Adrenal gland (tissue), 12 donors: ENCODE data around the gene B4GALT1. TPM values are rescaled to one million over a fixed set of nuclear protein-coding genes. Genes with fewer than 3 reads are reported as not detected.

Experiments
- DNase-seq, 7 donors: peaks; one replicate each; pipeline ENCODE4 v3.0.0-alpha.2; 2019 to 2020
- H3K27ac ChIP-seq, 5 donors: fragments of 200-600 bp; sonication (generic) in 4 of 5; 1 replicate in 3 of 5; 2 replicates in 2 of 5; pipeline versions ENCODE4 v1.5.1 to v1.8.0; 2016 to 2020; ENCODE audit warnings: mild to moderate bottlenecking in 1 of 5
- H3K27me3 ChIP-seq: fragments of 200-600 bp; 2 replicates; pipeline ENCODE4 v1.8.0; 2021
- H3K36me3 ChIP-seq, 2 donors: fragments of 200-600 bp; replicated peaks in 1 of 2; 1 replicate in 1 of 2; 2 replicates in 1 of 2; pipeline versions ENCODE4 v1.5.1 to v1.8.0; 2018 to 2022
- H3K4me1 ChIP-seq, 2 donors: fragments of 200-600 bp; replicated peaks in 1 of 2; 1 replicate in 1 of 2; 2 replicates in 1 of 2; pipeline versions ENCODE4 v1.5.1 to v1.8.0; 2018 to 2021
- H3K4me3 ChIP-seq, 4 donors: fragments of 200-600 bp; sonication (generic) in 3 of 4; one replicate each; pipeline ENCODE4 v1.5.1; 2016 to 2018
- H3K9me3 ChIP-seq, 3 donors: fragments of 200-600 bp; sonication (generic) in 1 of 3; replicated peaks in 1 of 3; 1 replicate in 2 of 3; 2 replicates in 1 of 3; pipeline versions ENCODE4 v1.5.1 to v1.8.0; 2016 to 2021
- POLR2A ChIP-seq, 2 donors: fragments of 450-650 bp; IDR thresholded peaks; one replicate each; pipeline ENCODE4 v1.6.1; 2017; ENCODE audit warnings: antibody characterized with exemption in 2 of 2, mild to moderate bottlenecking in 2 of 2, moderate library complexity in 1 of 2
- WGBS, 4 donors: extraction: QIAGEN DNeasy Blood & Tissue Kit in 2 of 4; methylation state at CpG; one replicate each; pipeline versions ENCODE4 v1.1.5 to v1.1.7; 2013 to 2017; 5-methylcytosine and 5-hydroxymethylcytosine counted together
- intact Hi-C, 2 donors: fragments of 100-400 bp; cut with DNase I; formaldehyde crosslinking; loops; one replicate each; pipeline versions ENCODE4 v1.14.1 to v1.15.0; 2022 to 2023
- polyA plus RNA-seq, 3 donors: library from polyadenylated mRNA; stranded (reverse); fragments of 200-250 nt in 2 of 3; fragments of 350-450 nt in 1 of 3; fragmentation: Illumina TruSeq in 1 of 3; extraction: RNeasy Lipid Tissue Mini Kit (QIAGEN cat#74804) in 1 of 3; gene quantifications; one replicate each; pipeline ENCODE4 v1.2.3, GENCODE V29; 2013 to 2014
- total RNA-seq, 9 donors: library from RNA; depleted of rRNA in 4 of 9; stranded (reverse); fragments of >200 nt in 4 of 9; fragments of 120-200 nt in 1 of 9; fragmentation: NEBNext Ultra II Directional in 1 of 9; extraction: Animal tissue kit (Norgen Biotek cat#: 25700) in 1 of 9; gene quantifications; one replicate each; pipeline versions ENCODE4 v1.1.0 to v1.2.4, GENCODE V29; 2013 to 2023
- TF ChIP-seq, protein P1 (sequence below), 6 experiments: fragments of 450-650 bp in 4 of 6; fragments of 200-600 bp in 2 of 6; sonication (generic) in 1 of 6; IDR thresholded peaks; 1 replicate in 5 of 6; 2 replicates in 1 of 6; pipeline versions ENCODE4 v1.5.1 to v1.8.0; 2016 to 2021; ENCODE audit warnings: antibody characterized with exemption in 6 of 6, mild to moderate bottlenecking in 2 of 6, moderate library complexity in 1 of 6
- donor health status: healthy with polysubstance abuse.
- donor health status: Bipolar disorder and iron deficiency.
- donor health status: DM: yes; HTN: yes; CAD: no.
- donor health status: DM: no; HTN: no; CAD: no.
- donor health status: DM: no; HTN: no; CAD: no.
- donor health status: DM: yes; HTN: yes; CAD: no.

The B4GALT1 gene
- total and polyA plus RNA-seq, 12 donors: 18.7 to 117 (median 62.7) TPM

DNA sequence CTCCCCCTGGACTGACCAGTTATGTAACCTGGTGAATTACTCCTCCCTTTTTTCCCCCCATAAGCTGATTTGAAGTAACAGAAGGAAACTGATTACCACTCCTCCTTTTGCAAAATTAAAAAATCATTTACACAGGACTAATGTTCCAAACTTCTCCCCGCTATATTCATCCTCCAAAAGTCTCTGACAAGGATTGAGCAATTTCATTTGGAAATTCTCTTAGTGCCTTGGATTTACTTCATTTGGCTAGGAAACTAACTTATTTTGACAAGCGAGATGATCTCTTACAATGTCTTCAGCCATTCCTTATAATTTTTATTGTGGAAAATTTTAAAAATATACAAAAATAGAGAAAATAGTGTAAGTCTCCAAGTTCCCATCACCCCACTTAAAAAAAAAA, 15.4 kb upstream of the B4GALT1 start:
- H3K4me3 ChIP-seq: no peak overlapping the region
- 86 to 92% (median 87%) methylated on average over 2 of the region's 2 CpGs for WGBS, 4 donors
- TF ChIP-seq POLR2A (IDR thresholded peaks at IDR 0.05): no peak
- TF ChIP-seq, protein P1, sequence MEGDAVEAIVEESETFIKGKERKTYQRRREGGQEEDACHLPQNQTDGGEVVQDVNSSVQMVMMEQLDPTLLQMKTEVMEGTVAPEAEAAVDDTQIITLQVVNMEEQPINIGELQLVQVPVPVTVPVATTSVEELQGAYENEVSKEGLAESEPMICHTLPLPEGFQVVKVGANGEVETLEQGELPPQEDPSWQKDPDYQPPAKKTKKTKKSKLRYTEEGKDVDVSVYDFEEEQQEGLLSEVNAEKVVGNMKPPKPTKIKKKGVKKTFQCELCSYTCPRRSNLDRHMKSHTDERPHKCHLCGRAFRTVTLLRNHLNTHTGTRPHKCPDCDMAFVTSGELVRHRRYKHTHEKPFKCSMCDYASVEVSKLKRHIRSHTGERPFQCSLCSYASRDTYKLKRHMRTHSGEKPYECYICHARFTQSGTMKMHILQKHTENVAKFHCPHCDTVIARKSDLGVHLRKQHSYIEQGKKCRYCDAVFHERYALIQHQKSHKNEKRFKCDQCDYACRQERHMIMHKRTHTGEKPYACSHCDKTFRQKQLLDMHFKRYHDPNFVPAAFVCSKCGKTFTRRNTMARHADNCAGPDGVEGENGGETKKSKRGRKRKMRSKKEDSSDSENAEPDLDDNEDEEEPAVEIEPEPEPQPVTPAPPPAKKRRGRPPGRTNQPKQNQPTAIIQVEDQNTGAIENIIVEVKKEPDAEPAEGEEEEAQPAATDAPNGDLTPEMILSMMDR (IDR thresholded peaks at IDR 0.05): no peak
- no peaks in the 10 kb centered on the region for H3K9me3 ChIP-seq
- H3K36me3 ChIP-seq: no peaks in the 10 kb centered on the region
- no peak overlapping the region for H3K27ac ChIP-seq
- DNase-seq: no peak
- H3K4me1 ChIP-seq: peaks cover 0 to 9% of the 10 kb centered on the region in 2 donors
- intact Hi-C loops: loop anchor here in 1 of 2 donors (5.0 kb wide), 1 partner anchor 35 kb away; no protein-coding TSS in a partner anchor
- no peaks in the 10 kb centered on the region for H3K27me3 ChIP-seq

DNA sequence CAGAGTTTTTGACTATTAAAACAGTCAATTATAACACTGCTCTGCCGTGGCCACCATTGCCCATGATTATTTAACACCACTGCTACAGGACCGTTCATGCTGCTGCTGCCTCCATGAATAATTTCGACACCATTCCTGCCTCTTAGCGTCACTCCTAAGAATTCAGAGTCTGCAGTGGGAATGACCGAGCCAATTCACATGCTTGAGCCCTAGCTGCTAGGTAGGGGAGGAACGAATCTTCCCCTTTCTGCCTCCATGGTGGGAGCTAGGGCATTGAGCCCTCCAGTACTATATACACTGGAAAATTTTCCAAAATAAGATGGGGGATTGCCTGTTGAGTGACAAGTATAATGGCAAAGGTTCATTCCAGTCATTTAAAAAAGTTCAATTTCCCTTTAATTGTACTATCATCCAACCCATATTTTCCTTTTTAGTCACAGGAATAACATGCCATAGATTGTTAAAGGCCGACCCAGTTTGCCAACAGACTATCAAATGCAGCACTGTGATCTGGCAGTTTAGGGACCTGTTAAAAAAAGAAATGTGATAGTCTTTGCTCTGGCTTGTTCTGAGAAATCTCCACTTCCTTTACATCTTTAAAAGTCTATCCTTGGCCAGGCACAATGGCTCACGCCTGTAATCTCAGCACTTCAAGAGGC, 13.5 kb upstream of the B4GALT1 start:
- no peaks in the 10 kb centered on the region for H3K27me3 ChIP-seq
- H3K36me3 ChIP-seq: no peaks in the 10 kb centered on the region
- H3K27ac ChIP-seq: peak overlapping the region in 1 of 5 donors; percentile 65
- TF ChIP-seq, protein P1 (IDR thresholded peaks at IDR 0.05): no peak
- no peak for TF ChIP-seq POLR2A (IDR thresholded peaks at IDR 0.05)
- H3K9me3 ChIP-seq: no peaks in the 10 kb centered on the region
- 74 to 80% (median 79%) methylated on average over 8 of the region's 8 CpGs for WGBS, 4 donors
- DNase-seq: no peak
- no peak overlapping the region for H3K4me3 ChIP-seq
- intact Hi-C loops: loop anchor here in 1 of 2 donors (5.0 kb wide), 1 partner anchor 37 kb away; no protein-coding TSS in a partner anchor
- H3K4me1 ChIP-seq: no peaks in the 10 kb centered on the region

- H3K4me1 ChIP-seq: no peaks in the 10 kb centered on the region
Observed at GRCh38 chr9:33178972-33179697, 12.0 kb upstream of the B4GALT1 start.

DNA sequence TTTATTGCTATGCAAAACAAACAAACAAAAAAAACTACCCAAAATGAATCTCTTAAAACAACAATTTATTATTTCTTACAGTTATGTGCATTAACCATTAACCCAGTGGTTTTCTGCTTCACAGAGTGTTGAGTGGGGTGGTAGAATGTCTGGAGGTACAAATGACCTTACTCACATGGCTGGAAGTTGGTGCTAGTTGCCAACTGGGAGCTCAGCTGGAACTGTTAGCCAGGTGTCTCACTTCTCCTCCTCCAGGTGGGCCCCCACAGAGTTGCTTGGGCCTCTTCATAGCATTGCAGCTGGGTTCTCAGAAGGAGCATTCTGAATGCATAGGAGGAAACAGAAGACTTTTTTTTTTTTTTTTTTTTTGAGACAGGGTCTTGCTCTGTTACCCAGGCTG, 10.5 kb upstream of the B4GALT1 start:
- H3K9me3 ChIP-seq: no peaks in the 10 kb centered on the region
- no peaks in the 10 kb centered on the region for H3K36me3 ChIP-seq
- no peak overlapping the region for H3K27ac ChIP-seq
- peaks cover 5 to 6% of the 10 kb centered on the region in 2 donors for H3K4me1 ChIP-seq
- intact Hi-C loops: loop anchor here in 1 of 2 donors (10.0 kb wide), 1 partner anchor 73 kb away; no protein-coding TSS in a partner anchor
- no peaks in the 10 kb centered on the region for H3K27me3 ChIP-seq
- TF ChIP-seq, protein P1 (IDR thresholded peaks at IDR 0.05): no peak
- no peak for TF ChIP-seq POLR2A (IDR thresholded peaks at IDR 0.05)
- no peak overlapping the region for H3K4me3 ChIP-seq
- no peak for DNase-seq

More at GRCh38 chr9:33178972-33179697, 12.0 kb upstream of the B4GALT1 start:
- H3K27me3 ChIP-seq: no peaks in the 10 kb centered on the region
- WGBS, 4 donors: 88 to 94% (median 90%) methylated on average over 3 of the region's 3 CpGs
- H3K27ac ChIP-seq: no peak overlapping the region
- TF ChIP-seq POLR2A (IDR thresholded peaks at IDR 0.05): no peak
- TF ChIP-seq, protein P1 (IDR thresholded peaks at IDR 0.05): no peak
- DNase-seq: no peak
- H3K4me3 ChIP-seq: no peak overlapping the region
- no peaks in the 10 kb centered on the region for H3K9me3 ChIP-seq
- intact Hi-C loops: loop anchor here in 1 of 2 donors (10.0 kb wide), 1 partner anchor 74 kb away; no protein-coding TSS in a partner anchor
- H3K36me3 ChIP-seq: no peaks in the 10 kb centered on the region
